HG02852 (cell line): ENCODE measurements around the gene SCAF1.
A peak's percentile ranks its signal among the peaks of the same experiment; 100 is the strongest.
"Not testable (repeated sequence)": the region's sequence is repeated elsewhere in the genome, so short reads cannot be mapped to it uniquely, and the experiment has no call there.

Experiments
- ATAC-seq: cut with Tn5 transposase; IDR thresholded peaks from one replicate; pipeline ENCODE4 v1.9.1; 2021; ENCODE audit warnings: mild to moderate bottlenecking, moderate library complexity; ENCODE audit not compliant: unreplicated experiment

SCAF1 gene

DNA sequence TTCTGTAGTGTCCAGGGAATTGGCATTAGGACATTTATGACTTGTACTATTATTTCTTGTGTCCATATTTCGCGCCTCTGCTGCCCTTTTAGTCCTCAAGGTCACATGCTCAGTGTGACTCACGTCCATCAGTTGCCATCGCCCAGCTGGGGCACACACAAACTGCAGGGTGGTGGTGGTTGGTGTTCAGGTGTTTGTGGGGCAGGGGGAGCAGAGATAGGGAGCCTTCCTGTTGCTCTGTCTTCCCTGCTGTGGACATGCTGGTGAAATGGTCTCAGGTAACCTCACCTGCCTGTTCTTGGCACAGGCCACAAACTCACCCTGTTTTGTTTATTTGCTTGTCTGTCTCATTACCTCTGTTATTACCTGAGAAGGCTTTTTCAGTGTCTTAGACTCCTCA lies 28.6 kb upstream of the SCAF1 start:
- ATAC-seq: no peak

DNA sequence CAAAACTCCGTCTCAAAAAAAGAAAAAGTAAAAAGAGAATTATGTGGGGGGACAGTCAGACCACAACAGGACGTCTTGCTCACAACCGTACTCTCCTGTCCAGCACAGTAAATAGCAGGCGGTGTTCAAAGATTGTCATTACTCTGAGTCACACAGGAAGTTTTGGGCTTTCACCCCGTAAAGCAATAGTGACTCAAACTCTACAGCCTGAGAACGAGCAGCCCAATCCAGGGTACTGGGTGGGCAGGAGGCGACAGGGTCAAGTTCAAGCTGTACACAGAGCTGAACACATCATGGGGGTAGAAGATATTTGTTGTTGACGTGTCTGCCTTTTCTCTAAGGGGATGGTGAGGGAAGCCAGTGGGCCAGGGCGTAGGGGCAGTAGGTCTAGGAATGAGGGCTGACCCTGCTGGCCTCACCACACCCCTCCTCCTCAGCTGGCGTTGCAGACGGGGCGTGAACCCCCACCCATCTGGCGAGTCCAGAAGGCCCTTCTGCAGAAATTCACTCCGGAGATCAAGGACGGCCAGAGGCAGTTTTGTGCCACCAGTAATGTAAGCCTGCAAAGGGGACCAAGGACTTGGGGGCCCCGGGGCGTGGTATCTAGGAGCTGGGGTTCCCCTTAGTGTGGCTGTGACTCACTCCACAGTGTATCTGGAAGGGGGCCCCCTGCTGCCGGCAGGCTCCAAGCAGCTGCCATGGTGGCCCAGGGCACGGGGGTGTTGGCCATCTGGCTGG lies 27.7 kb upstream of the SCAF1 start:
- no peak for ATAC-seq

DNA sequence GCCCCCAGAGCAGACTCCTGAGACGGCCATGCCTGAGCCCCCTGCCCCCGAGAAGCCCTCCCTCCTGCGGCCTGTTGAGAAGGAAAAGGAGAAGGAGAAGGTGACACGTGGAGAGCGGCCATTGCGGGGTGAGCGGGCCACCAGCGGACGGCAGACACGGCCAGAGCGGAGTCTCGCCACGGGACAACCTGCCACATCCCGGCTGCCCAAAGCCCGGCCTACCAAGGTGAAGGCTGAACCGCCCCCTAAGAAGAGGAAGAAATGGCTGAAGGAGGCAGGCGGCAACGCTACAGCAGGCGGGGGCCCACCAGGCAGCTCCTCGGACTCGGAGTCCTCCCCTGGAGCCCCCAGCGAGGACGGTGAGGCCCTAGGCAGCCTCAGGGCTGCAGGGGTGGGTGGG lies 26.1 kb upstream of the SCAF1 start:
- no peak for ATAC-seq

DNA sequence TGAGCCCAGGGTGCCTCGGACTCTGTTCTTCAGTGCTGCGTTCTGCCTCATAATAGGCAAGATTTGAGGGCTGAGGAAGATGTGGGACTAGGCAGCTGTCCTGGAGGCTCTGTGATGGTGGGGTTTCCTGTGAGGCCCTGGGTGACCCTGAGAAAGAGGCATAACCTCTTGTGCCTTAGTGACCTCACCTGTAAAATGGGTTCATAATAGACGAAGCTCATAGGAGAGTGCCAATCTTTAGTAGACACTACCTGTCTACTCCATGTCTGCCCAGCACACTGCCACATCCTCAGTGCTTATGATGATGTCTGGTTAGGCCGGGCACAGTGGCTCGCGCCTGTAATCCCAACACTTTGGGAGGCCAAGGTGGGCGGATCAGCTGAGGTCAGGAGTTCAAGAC lies 25.5 kb upstream of the SCAF1 start:
- ATAC-seq: no peak

DNA sequence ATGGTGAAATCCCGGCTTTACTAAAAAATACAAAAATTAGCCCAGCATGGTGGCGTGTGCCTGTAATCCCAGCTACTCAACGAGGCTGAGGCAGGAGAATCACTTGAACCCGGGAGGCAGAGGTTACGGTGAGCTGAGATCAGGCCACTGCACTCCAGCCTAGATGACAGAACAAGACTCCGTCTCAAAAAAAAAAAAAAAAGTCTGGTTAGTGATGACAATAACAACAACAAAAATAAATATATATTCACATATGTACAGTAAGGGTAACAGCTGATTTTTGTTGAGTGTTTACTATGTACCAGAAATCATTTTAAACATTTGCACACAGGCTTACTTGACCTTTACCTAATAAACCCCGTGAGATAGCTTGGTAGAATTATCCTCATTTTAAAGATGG lies 25.1 kb upstream of the SCAF1 start:
- no peak for ATAC-seq

DNA sequence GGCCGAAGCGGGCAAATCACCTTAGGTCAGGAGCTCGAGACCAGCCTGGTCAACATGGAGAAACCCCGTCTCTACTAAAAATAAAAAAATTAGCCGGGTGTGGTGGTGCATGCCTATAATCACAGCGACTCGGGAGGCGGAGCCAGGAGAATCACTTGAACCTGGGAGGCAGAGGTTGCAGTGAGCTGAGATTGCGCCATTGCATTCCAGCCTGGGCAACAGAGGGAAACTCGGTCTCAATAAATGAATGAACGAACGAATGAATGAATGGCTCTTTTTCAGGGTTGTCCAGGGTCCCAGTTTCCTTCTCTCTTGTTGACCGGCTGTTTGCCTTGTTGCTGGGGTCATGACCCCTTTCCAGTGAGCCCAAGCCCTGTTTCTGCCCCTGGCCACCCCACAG lies 24.1 kb upstream of the SCAF1 start:
- not testable (repeated sequence) for ATAC-seq

DNA sequence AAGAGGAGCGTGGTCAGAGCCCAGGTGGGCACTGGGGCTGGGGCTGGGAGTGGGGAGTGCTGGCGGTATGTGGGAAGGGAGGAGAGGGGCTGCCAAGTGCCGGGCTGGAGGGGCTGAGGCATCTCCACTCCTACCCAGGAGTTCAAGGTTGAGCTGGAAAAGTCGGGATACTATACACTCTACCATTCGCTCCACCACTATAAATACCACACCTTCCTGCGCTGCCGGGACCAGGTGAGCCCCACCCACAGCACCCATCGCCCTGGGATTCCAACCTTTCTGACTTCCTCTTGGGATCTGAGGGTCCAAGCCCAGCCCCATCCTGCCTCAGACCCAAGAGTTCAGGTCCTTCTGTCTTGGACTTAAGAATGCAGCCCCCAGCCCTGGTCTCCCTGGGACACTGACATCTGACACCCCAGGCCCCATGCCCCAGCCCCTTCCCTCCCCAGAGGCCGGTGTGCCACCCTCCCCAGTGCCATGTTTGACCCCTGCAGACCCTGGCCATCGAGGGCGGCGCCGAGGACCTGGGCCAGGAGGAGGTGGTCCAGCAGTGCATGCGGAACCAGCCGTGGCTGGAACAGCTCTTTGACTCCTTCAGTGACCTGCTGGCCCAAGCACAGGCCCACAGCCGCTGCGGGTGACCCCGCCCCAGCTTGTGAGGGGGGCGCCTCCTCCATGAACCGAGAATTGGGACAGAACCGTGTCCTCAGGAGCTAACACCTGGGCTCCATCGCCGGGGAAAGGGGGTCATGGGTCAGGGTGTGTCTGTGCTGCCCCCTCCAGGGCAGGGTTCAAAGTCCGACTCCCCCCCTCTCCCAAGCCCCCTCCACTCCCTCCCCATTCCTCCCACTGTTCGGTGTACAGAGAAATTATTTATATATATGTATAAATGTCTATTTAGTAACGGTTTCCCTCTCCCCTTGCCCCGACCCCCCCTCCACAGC lies 16.8 kb upstream of the SCAF1 start:
- ATAC-seq: no peak

DNA sequence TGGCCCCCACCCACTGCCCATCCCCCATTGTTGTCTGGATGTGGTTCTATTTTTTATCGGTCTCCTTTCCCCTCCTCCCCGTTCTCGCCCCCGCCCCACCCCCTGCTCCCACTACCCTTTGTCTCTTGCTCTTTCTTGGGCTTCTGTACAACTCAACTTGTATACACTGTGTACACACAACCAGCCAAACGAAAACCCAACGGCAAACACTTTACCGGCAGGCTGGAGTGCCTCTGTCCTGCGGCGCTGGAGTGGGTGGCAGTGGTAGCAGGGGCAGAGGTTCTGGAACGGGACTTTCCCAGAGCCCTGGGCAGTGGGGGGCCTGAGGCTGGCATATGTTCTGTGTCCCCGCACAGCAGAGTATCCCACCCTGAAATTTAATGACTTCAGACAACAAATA lies 15.8 kb upstream of the SCAF1 start:
- ATAC-seq: no peak

DNA sequence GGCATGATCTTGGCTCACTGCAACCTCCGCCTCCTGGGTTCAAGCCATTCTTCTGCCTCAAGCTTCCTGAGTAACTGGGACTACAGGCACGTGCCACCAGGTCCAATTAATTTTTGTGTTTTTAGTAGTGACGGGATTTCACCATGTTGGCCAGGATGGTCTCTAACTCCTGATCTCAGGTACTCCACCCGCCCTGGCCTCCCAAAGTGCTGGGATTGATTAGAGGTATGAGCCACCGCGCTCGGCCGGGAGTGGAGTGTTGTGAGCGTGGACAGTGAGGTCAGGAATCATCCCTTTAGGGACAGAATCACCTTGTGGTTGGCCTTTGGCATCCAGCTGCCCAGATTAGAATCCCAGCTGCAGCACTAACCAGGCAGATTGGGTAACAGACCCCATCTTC lies 12.3 kb upstream of the SCAF1 start:
- no peak for ATAC-seq

DNA sequence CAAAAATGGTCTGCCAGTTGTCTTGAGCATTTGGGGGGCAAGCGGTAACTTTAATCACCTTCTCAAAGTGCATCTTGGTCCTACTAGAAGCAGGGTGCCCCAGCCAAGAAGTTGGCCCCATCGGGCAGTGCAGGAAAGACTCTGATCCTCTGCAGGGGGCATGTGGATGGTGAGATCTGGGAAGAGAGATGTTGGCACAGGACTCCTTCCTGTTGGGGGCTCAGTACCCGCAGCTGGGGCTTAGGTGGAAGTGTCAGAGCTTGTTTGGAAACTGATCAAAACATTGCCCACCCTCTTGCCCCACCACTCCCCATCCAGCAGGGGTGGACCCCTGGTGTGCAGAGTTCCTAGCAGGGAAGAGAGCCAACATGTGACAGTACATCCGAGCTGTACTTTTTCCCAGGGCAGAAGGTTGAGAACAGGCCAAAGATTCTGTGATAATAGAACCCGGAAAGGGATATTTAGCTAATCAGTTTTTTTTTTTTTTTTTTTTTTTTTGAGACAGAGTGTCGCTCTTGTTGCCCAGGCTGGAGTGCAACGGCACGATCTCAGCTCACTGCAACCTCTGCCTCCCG lies 10.9 kb upstream of the SCAF1 start:
- ATAC-seq: no peak

DNA sequence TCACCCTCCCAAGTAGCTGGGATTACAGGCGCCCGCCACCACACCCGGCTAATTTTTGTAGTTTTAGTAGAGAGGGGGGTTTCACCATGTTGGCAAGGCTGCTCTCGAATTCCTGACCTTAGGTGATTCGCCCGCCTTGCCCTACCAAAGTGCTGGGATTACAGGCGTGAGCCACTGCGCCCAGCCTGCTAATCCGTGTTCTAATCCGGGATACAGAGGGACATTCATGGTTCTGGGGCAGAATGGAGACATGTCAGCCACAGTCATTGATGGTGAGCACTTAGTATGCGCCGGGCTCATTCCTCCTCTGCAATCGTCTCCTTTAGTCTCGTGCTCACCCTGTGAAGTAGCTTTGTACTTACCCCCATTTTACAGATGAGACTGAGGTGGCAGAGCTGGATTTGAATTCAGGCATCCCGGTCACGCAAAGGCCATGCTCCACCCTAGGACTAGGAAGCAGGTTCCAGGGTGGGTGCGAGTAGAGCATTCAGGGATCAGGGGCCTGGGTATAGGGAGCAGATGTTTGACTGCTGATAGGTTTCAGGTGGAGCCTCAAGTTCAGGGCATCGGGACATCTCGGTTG lies 10.3 kb upstream of the SCAF1 start:
- no peak for ATAC-seq

DNA sequence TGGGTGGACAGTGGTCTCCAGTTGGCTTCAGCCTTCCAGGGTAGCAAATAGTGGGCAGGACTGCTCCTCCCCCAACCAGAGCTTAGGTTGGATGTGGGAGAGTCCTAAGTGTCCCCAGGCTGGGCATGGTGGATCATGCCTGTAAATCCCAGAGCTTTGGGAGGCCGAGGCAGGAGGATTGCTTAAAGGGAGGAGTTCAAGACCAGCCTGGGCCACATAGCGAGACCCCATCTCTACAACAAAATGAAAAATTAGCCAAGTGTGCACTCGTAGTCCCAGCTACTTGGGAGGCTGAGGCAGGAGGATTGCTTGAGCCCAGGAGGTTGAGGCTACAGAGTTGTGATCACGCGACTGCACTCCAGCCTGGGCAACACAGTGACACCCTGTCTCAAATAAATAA lies 9.4 kb upstream of the SCAF1 start:
- no peak for ATAC-seq

DNA sequence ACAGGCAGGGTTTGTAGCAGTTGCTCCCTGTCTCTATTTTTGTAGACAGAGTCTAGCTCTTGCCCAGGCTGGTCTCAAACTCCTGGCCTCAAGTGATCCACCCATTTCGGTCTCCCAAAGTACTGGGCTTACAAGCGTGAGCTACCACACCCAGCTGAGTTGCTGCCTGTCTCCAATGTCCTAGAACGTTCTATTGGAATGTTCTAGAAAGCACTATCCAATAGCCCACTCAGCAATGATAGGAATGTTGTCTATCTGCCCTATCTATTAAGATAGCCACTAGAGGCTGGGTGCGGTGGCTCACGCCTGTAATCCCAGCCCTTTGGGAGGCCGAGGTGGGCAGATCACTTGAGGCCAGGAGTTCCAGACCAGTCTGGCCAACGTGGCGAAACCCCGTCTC lies 8.7 kb upstream of the SCAF1 start:
- ATAC-seq: not testable (repeated sequence)

DNA sequence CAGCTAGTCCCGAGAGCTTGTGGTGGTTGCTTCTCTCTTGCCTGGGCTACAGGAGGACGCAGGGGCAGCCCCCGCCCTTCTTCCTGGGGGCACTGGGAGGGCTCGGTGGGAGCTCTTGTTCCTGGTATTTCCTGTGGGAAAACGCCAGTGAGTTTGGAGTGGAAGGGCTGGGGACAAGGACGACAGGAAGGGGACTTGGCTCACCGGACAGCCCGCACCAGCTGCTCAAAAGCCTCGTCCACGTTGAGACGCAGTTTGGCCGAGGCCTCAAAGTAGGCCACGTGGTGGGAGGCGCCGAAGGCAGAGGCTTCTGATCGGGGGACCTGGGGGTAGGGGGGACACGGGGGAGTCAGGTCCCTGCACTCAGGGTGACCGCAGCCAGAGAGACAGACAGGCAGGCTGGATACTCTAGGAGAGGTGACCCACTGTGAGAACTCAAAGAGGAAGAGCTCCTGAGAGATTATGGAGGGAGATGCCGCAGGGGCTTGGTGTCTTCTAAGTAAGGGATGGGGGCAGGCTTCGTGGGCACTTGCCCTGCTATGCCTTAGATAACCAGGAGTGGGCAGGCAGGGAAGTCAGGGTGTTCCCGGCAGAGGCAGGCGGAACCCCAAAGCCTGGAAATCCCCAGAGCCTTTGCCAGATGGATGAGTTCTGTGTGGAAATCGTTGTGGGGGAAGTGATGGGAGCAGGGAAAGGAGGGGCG lies 6.3 kb upstream of the SCAF1 start:
- no peak for ATAC-seq

DNA sequence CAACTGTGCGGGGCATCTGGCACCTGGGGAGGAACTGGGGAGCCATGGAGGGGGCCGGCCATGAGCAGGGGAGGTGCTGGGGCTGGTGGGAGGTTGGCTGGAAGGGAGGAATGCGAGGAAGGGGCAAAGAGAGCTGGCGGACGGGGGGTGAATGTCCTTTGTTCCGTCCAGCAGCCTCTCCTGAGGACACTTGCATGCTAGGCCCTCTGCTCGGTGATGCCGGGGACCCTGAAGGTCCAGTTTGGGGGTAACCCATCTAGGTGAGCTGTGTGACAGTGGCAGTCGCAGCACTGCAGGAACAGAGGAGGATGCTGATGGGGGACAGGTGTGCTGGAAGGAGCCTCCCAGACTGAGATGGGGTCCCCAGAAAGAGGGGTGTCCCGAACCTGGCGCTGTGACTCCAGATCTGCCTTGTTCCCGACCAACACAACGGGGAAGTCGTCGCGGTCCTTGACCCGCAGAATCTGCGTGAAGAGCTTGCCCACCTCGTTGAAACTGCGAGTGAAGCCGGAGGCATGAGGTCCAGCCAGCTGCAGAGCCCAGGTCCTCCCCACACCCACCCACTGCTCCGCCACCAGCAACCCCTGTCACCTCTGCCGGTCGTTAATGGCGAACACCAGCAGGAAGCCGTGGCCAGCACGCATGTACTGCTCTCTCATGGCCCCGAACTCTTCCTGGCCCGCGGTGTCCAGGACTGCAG lies 5.6 kb upstream of the SCAF1 start:
- ATAC-seq: no peak

DNA sequence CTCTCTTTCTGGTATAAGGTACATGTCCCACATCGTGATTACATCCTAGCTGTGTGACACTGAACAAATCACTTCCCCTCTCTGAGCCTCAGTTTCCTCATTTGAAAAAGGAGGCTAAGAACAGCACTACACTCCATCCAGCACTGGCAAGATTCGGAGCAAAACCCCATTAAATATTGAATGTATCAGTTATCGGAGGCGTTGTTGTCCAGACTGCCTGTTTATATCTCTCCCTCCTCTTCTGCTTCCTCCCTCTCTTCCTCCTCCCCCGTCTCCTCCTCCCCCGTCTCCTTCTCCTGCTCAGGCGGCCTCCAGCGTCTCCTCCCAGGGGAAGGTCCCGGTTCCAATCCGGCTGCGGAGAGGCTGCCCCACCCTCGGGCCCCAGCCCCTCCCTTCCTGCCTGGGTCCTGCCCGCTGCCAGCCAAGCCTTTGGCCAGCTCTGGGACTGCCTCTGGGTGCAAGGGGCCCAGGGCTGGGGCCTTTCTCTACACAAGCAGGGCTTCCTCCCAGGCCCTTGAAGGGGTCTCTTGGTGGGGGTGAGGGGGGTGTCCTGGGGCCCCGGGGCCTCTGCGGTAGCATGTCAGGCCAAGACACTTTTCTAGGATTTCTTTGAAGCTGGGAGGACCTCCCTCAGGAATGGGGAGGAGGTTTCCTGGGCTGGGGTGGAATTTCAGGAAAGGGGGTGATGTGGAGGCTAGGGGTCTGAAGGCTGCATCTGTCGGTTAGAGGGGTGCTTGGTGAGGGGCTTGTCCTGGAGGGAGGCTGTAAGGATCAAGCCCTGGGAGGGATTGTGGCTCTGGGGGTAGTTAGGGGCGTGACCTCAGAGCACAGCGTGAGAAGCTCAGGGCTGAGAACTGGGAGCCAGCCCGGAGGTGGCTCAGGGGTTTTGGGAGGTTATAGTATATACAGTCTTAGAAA lies 3.9 kb upstream of the SCAF1 start:
- ATAC-seq: no peak

DNA sequence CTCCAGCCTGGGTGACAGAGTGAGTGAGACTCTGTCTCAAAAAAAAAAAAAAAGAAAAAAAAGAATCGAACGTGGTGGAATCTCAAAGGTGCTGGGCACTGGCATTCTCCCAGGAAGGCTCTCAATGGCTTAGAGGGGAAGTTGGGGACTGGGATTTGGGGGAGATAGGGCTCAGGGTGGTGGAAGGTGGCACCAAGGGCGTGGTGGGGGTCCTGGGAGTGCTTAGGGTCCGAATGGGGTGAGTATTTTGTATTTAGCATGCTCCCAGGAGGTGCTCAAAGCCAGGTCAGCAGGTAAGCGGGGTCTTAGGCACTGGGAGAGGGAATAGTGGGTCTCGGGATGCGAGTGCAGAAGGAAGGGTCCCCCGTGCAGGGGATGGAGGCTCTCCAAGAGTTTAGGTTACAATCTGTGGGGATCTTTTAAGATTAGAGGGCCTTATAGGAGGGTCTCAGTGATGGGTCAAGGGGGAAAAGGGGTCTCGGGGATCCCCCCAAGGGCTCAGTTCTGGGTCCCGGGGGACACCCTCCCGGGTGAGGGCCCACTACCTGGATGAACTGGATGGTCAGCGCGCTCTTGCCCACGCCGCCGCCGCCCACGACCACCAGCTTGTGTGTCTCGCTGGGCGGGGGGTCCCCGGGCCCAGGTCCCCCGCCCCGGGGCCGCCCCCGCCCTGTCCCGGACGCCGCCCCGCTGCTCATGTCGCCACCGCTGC lies 2.5 kb upstream of the SCAF1 start:
- ATAC-seq: no peak

DNA sequence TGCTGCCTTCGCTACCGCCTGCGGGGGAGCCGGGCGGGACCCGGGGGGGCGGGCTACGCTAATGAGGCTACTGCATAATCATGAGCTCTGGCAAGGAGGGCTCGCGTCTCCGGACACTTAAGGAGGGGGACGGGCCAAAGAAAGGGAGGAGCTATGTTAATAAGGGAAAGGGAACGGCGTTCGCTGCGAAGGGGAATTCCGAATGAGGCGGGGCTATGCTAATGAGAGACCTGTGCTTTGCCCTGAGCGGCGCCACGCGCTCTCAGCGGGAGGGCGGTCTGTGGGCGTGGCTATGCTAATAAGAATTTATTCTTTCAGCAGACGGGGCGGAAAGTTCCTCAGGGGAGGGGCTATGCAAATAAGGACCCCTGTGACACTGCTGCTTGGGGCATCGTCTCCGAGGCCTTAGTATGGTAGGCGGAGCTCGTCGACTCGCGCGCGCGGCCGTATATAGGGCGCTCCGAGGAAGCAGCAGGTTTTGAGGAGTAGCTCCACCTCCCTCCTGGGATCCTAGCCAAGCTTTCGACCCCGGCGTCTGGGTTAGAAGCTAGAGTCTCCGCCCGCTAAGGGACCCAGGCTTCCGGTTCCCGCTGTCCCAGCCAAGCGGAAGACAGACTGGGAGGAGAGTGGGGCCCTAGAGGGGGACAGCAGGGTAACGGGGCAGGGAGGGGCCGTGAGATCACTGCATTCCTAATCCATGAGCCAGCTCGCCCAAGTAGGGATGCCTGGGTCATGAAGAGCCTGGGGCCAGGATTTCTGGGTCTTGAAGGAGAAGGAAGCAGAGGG lies 1.7 kb upstream of the SCAF1 start, which contains the start of gene RRAS:
Gene RRAS (minus strand): TSS at position 31 of the 786 bp plus-strand sequence. CDS start 45 bp downstream, outside the sequence.
- peak; percentile 55 for ATAC-seq
